Brain microvascular endothelial cell (primary cell): Measurements from ENCODE around the gene PPARG.

ENCODE experiments used
- DNase-seq: peaks from one replicate; pipeline ENCODE4 v3.0.0-alpha.2; 2020
- H3K27ac ChIP-seq: fragments of 250-450 bp; sonication (Bioruptor Pico); 2 replicates; pipeline ENCODE4 v1.5.1; 2020; ENCODE audit warnings: mild to moderate bottlenecking, moderate library complexity
- H3K27me3 ChIP-seq: fragments of 250-450 bp; sonication (Bioruptor Pico); replicated peaks from 2 replicates; pipeline ENCODE4 v1.5.1; 2020; ENCODE audit warnings: mild to moderate bottlenecking
- H3K36me3 ChIP-seq: fragments of 250-450 bp; sonication (Bioruptor Pico); replicated peaks from 2 replicates; pipeline ENCODE4 v1.5.1; 2020; ENCODE audit warnings: mild to moderate bottlenecking
- H3K4me3 ChIP-seq: 2 replicates; pipeline ENCODE4 v1.5.1; 2011; ENCODE audit warnings: low read depth, mild to moderate bottlenecking, control low read depth, low read length, moderate library complexity
- in situ Hi-C: cut with HindIII; loops from 2 replicates; pipeline ENCODE4 v1.10.0; 2017; ENCODE audit warnings: low sequenced_read_pairs, low pct_ligation_motif_present
- TF ChIP-seq, protein P1 (sequence below): IDR thresholded peaks from 2 replicates; pipeline ENCODE4 v1.5.1; 2011; ENCODE audit warnings: low read depth, mild to moderate bottlenecking, moderate library complexity, low read length, control low read depth, inconsistent platforms; ENCODE audit errors: missing control alignments

The PPARG gene

DNA sequence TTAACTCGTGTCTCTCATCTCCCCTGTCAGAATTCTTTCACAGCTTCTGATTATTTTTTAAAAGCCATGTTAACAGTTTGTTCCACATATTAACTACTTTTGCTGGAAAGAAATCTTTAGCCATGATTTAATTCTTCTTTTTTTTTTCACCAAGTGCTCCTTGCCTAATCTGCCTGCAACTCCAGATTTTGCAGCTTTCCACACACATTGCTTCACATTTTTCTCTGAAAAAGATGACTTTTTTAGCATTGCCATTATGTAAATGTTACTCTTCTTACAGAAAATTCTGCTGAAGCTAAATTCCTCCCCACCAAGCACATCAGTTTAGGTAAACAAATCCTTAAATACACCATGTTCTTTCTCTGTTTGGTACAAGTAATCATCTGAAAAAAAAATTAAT, 23.4 kb upstream of the PPARG start:
- in situ Hi-C loops: no loop called here
- H3K27me3 ChIP-seq: no peaks in the 10 kb centered on the region
- no peaks in the 10 kb centered on the region for H3K36me3 ChIP-seq
- no peak overlapping the region for H3K27ac ChIP-seq
- TF ChIP-seq, protein P1, sequence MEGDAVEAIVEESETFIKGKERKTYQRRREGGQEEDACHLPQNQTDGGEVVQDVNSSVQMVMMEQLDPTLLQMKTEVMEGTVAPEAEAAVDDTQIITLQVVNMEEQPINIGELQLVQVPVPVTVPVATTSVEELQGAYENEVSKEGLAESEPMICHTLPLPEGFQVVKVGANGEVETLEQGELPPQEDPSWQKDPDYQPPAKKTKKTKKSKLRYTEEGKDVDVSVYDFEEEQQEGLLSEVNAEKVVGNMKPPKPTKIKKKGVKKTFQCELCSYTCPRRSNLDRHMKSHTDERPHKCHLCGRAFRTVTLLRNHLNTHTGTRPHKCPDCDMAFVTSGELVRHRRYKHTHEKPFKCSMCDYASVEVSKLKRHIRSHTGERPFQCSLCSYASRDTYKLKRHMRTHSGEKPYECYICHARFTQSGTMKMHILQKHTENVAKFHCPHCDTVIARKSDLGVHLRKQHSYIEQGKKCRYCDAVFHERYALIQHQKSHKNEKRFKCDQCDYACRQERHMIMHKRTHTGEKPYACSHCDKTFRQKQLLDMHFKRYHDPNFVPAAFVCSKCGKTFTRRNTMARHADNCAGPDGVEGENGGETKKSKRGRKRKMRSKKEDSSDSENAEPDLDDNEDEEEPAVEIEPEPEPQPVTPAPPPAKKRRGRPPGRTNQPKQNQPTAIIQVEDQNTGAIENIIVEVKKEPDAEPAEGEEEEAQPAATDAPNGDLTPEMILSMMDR: no peak
- DNase-seq: no peak
- H3K4me3 ChIP-seq: no peak overlapping the region

- in situ Hi-C loops: no loop called here
Observed at GRCh38 chr3:12266038-12266437, 22.8 kb upstream of the PPARG start.

GRCh38 chr3:12267376-12268030, 21.4 kb upstream of the PPARG start:
- DNase-seq: no peak

More at GRCh38 chr3:12266038-12266437, 22.8 kb upstream of the PPARG start:
- no peaks in the 10 kb centered on the region for H3K36me3 ChIP-seq
- TF ChIP-seq, protein P1: no peak
- H3K4me3 ChIP-seq: no peak overlapping the region
- DNase-seq: no peak
- H3K27me3 ChIP-seq: no peaks in the 10 kb centered on the region
- no peak overlapping the region for H3K27ac ChIP-seq

GRCh38 chr3:12268049-12268735, 20.7 kb upstream of the PPARG start:
- no peaks in the 10 kb centered on the region for H3K36me3 ChIP-seq
- no peak overlapping the region for H3K27ac ChIP-seq
- in situ Hi-C loops: no loop called here
- no peak overlapping the region for H3K4me3 ChIP-seq
- TF ChIP-seq, protein P1: no peak
- no peak for DNase-seq
- H3K27me3 ChIP-seq: no peaks in the 10 kb centered on the region

More at GRCh38 chr3:12267376-12268030, 21.4 kb upstream of the PPARG start:
- in situ Hi-C loops: no loop called here
- Histone ChIP-seq H3K27ac (no peak overlapping the region), H3K27me3 (no peaks in the 10 kb centered on the region), H3K36me3 (no peaks in the 10 kb centered on the region), H3K4me3 (no peak overlapping the region)
- TF ChIP-seq, protein P1: no peak

- TF ChIP-seq, protein P1: no peak
- H3K27me3 ChIP-seq: no peaks in the 10 kb centered on the region
Observed at GRCh38 chr3:12270976-12271375, 17.9 kb upstream of the PPARG start.

More at GRCh38 chr3:12270976-12271375, 17.9 kb upstream of the PPARG start:
- Histone ChIP-seq H3K4me3 (no peak overlapping the region), H3K27ac (no peak overlapping the region), H3K36me3 (no peaks in the 10 kb centered on the region)
- in situ Hi-C loops: no loop called here
- DNase-seq: no peak
